GM21447 (cell line): Measurements from ENCODE around the gene CORO1C.

Experiments
- ATAC-seq: cut with Tn5 transposase; IDR thresholded peaks from one replicate; pipeline ENCODE4 v1.9.1; 2021; ENCODE audit not compliant: unreplicated experiment

Gene CORO1C

GRCh38 chr12:108605690-108606406, 125.5 kb downstream of the CORO1C start:
- no peak for ATAC-seq

GRCh38 chr12:108605000-108605689, 126.2 kb downstream of the CORO1C start:
- ATAC-seq, result no peak

GRCh38 chr12:108604208-108604941, 126.9 kb downstream of the CORO1C start:
- no peak for ATAC-seq

GRCh38 chr12:108603743-108604142, 127.6 kb downstream of the CORO1C start:
- no peak for ATAC-seq

GRCh38 chr12:108602976-108603704, 128.2 kb downstream of the CORO1C start:
- no peak for ATAC-seq

- no peak for ATAC-seq
Observed at GRCh38 chr12:108602209-108602705, 129.1 kb downstream of the CORO1C start.

GRCh38 chr12:108600702-108601007, 130.7 kb downstream of the CORO1C start:
- no peak for ATAC-seq

- ATAC-seq, result no peak
Observed at GRCh38 chr12:108599948-108600701, 131.2 kb downstream of the CORO1C start.

GRCh38 chr12:108599541-108599940, 131.8 kb downstream of the CORO1C start:
- no peak for ATAC-seq

- no peak for ATAC-seq
Observed at GRCh38 chr12:108598553-108599250, 132.6 kb downstream of the CORO1C start.

GRCh38 chr12:108597559-108598471, 133.5 kb downstream of the CORO1C start, which contains the start of gene TMEM119:
Gene TMEM119, minus strand, starts transcription at chr12:108598084. Its CDS starts 5,701 bp downstream, at chr12:108592383.
- ATAC-seq, result no peak

- ATAC-seq, result no peak
Observed at GRCh38 chr12:108596854-108597558, 134.3 kb downstream of the CORO1C start.

- no peak for ATAC-seq
Observed at GRCh38 chr12:108595711-108596647, 135.3 kb downstream of the CORO1C start.
